Suprapubic skin (tissue), 3 donors: ENCODE data around the gene PLXDC1.

Source experiments
- CTCF ChIP-seq, 2 donors: fragments of 200-600 bp in 1 of 2; fragments of 450-650 bp in 1 of 2; sonication (generic) in 1 of 2; IDR thresholded peaks; one replicate each; pipeline ENCODE4 v1.5.1; 2016 to 2019; ENCODE audit warnings: antibody characterized with exemption in 2 of 2, mild to moderate bottlenecking in 1 of 2, moderate library complexity in 1 of 2
- EP300 ChIP-seq: sonication (generic); formaldehyde crosslinking; IDR thresholded peaks from one replicate; pipeline ENCODE4 v1.6.1; 2017; ENCODE audit warnings: antibody characterized with exemption

- TF ChIP-seq CTCF (IDR thresholded peaks at IDR 0.05) (no peak), EP300 (no peak)
These were observed 3.9 kb downstream of the PLXDC1 start for GRCh38 chr17:39147221-39148185.
